ENCODE results near the gene LDB2.

Gene LDB2

DNA sequence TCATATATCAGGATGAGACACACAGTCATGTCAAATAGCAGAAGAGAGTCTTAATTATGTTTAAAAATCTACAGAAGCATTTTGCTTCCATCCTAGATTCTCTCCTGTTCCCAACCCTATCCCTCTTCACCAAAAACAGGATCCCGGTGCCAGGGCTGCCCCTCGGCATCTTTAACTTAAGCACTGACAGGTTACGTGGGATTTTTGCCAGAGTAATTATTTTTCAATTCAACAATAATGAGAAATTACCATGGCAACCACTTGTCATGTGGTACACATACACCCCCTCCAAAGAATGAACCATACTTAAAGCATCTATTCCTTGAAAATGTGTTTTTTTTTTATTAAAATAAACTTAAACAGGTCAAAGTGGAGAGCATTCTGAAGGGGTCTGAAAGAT, 130.6 kb downstream of the LDB2 start:
- no peak overlapping the region for H3K4me3 ChIP-seq
- H3K27ac ChIP-seq: no peak overlapping the region

DNA sequence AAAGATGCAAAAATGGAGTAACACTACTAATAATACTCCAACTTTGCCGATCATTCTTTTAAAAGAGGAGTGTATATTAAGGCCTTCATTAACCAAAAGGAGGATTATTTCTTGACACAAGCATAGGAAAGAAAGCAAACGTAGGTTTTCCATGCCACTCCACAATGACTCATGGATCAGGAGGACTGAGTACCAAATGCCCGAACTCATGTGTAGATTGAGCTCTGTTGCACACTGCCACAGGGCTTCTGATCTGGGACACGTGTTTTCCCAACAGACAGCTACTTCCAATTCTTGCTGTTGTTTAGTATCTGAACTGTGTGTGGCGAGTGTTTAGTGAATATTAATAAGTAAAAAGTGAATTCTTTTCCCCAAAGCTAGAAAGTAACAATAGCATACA, 131.2 kb downstream of the LDB2 start:
- Histone ChIP-seq H3K4me3 (no peak overlapping the region), H3K27ac (no peak overlapping the region)

GRCh38 chr4:16765546-16765945, 132.9 kb downstream of the LDB2 start:
- Histone ChIP-seq H3K4me3 (no peak overlapping the region), H3K27ac (no peak overlapping the region)

- Histone ChIP-seq H3K4me3 (no peak overlapping the region), H3K27ac (no peak overlapping the region)
Observed at GRCh38 chr4:16764622-16765021, 133.8 kb downstream of the LDB2 start.

- Histone ChIP-seq H3K27ac (no peak overlapping the region), H3K4me3 (no peak overlapping the region)
Observed at GRCh38 chr4:16760617-16761363, 137.7 kb downstream of the LDB2 start.

GRCh38 chr4:16759931-16760582, 138.4 kb downstream of the LDB2 start:
- Histone ChIP-seq H3K4me3 (no peak overlapping the region), H3K27ac (no peak overlapping the region)

DNA sequence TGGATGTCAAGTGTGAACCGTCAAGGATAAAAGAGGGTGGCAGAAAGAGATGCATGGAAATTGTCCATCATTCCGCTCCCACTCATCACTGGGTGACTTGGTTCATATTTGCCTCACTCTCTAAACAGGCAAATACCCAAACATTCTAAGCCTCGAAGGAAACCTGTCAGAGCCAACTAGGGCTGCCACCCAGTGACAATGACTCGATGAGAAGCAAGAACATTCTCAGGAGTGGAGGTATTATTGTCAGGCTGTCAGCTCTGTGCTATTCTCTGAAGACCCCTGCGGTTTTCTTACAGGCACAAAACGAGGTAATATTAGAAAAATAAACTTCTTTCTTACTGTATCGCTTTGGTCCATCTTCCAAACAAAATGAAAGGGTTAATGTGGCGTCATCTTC, 139.6 kb downstream of the LDB2 start:
- no peak overlapping the region for H3K27ac ChIP-seq
- H3K4me3 ChIP-seq: no peak overlapping the region

- no peak overlapping the region for H3K27ac ChIP-seq
- H3K4me3 ChIP-seq: no peak overlapping the region
Observed at GRCh38 chr4:16758255-16758654, 140.2 kb downstream of the LDB2 start.

DNA sequence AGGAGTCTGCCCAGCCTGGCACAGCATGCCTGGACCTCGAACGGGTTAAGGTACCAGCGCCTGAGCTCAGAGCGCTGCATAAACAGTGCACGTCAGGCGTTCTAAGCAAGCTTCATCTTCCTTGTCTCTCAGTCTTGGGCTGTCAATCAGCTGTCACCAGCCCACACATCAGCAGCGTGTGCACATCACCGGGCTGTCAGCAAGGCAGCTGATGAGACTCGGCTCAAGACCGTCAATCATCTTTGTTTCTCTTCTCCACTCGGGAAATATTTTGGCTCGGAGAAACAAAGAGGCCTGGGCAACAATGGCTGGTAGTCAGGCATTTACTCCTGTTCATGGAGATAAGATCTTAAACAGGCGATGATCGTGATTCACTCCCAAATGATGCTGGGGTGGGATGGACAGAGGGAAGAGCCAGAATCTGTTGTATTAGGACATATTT, 141.3 kb downstream of the LDB2 start:
- Histone ChIP-seq H3K4me3 (no peak overlapping the region), H3K27ac (no peak overlapping the region)

DNA sequence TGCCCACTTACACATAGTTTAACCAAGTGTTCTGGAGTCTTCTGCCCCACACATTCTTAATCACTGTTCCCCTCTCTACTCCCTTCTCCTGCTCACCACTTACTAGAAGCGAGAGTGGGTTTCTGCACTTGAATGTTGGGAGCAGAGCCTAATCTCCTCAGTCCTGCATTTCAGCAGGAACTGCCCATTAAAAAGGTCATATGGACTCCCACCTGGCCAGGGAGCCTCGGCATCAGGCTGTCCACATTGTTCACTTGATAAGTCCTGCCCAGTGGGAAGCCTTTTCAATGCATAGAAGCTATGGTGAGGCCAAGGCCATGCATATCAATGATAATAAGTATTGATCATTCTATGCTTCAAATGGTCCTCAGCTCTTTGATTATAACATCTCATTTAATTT, 144.3 kb downstream of the LDB2 start:
- Histone ChIP-seq H3K4me3 (no peak overlapping the region), H3K27ac (no peak overlapping the region)

- Histone ChIP-seq H3K27ac (no peak overlapping the region), H3K4me3 (no peak overlapping the region)
Observed at GRCh38 chr4:16752150-16752549, 146.3 kb downstream of the LDB2 start.

- H3K27ac ChIP-seq: no peak overlapping the region
- no peak overlapping the region for H3K4me3 ChIP-seq
Observed at GRCh38 chr4:16750882-16751642, 147.4 kb downstream of the LDB2 start.

- no peak overlapping the region for H3K27ac ChIP-seq
- H3K4me3 ChIP-seq: no peak overlapping the region
Observed at GRCh38 chr4:16750216-16750615, 148.2 kb downstream of the LDB2 start.

DNA sequence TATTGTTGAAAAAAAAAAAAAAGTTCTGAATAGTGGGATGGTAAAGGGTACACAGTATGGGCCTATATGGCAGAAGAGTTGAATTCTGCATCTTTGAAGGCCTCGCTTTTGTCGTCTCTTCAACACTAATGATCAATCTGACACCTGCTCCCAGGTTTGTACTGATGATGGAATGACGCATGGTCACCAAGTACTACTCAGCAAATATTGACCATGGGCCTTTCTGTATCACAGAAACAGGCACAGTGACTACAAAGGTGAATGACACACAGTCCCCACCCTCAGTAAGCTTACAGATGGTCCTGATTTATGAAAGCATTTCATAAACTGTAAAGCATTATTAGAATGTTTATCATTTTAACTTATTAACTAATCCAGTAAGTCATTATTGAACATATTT, 152.6 kb downstream of the LDB2 start:
- Histone ChIP-seq H3K4me3 (no peak overlapping the region), H3K27ac (no peak overlapping the region)

DNA sequence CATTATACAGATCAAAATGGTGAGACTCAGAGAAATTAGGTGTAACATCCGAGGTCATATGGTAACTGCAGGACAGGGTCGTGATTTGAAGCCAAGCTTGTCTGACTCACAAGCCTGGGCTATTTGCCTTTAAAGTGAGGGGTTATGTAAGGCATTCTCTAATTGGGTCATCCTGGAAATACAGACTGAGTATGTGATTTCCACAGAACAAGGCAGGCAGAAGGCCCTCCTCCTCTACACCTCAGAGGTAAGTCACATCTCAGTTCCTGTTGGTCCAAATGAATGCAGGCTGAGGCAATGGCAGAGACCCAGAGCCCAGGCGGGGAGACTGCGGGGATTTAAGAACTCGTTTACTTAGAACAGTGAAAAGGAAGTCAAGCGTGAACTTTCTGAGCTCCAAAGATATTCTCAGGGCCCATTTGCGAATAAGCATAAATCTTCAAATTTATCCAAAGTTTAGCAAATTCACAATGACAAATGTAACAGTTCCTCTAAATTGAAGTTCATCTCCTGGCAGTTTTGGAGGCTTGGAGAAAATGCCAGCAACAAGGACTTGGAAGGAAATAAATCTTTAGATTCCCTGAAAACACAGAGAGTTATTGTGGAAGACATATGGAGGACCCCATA, 153.3 kb downstream of the LDB2 start:
- Histone ChIP-seq H3K27ac (peak overlapping the region in 1 of 21 experiments; percentile 12), H3K4me3 (no peak overlapping the region)

DNA sequence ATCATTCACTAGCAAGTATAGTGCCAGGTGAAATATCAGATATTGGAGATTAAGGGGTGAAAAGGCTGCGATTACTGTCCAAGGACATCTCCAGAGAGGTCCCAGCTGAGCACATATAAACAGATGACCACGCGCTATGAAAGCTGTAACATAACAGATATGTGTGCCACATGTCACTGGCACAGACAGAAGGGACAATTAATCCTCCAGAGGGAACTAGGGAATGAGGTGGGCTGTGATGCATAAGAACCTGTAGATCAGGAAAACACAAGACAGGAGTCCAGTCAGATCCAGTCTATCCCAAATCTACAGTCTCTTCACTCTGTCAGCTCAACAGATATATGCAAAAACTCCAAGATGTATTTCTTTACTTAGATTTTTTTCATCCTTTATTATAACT, 157.2 kb downstream of the LDB2 start:
- no peak overlapping the region for H3K27ac ChIP-seq
- no peak overlapping the region for H3K4me3 ChIP-seq

DNA sequence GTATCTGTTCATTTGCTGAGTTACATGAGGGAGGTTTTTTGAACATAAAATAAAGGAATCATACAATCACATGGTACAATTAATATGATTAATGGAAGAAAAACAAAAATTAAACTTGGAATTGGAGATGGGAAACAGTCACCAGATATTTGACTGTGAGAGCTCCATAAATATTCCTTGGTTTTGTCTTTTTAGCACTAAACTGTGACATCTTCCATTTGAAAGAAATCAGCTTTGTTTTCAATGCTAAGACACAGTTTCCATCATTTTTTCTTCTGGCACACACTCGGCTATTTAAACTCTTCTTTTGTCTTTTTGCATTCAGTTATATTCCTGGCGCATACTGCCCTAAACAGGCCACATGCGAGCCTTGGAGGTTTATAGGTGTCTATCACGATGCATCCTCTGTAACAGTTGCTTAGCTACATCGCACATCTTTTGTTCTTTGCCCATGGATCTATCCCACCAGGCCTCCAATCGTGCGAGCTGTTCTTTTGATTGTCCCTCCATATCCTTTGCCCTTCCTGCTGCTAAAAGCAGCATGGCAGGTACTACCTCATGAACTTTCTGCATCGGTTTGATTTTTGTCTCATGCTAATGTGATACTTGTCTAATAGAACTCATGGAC, 158.3 kb downstream of the LDB2 start:
- no peak overlapping the region for H3K4me3 ChIP-seq

DNA sequence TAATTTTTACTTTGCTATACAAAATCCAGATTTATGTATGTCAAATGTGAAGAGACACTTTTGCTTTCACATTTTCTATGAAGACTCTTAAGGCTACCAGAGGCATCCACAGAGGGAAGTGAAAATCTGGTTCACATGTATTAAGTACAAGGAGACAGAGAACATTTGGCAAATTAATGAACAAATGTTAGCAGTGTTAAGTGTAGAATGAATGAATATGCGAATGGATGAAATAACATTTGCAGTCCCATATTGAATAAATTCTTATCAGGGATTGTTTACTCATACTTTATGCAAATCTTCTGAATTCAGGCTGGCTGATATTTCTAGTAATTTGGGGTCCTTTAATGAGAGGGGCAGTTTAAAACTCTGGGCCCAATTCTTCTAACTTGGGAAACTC, 159.9 kb downstream of the LDB2 start:
- H3K27ac ChIP-seq: no peak overlapping the region
- no peak overlapping the region for H3K4me3 ChIP-seq

More for the DNA sequence above, 158.3 kb downstream of the LDB2 start:
- H3K27ac ChIP-seq: no peak overlapping the region

DNA sequence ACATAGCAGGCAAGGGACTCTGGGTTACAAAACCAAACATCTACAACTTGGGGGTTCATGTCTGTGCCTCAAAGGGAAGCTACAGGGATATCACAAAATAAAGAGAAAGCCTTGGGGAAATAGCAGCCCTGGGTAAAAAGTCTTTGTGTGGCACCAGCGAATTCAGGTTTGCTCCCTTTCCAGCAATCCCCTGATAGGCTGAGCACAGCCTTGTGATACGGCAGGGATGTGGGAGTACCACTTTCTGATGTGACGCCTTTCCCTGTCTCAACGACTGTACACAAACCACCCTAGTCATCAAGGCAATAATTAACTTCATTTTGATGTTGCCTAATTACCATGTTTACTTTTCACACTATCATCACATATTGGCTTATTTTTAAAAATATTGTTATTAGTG, 164.9 kb downstream of the LDB2 start:
- Histone ChIP-seq H3K27ac (no peak overlapping the region), H3K4me3 (no peak overlapping the region)

DNA sequence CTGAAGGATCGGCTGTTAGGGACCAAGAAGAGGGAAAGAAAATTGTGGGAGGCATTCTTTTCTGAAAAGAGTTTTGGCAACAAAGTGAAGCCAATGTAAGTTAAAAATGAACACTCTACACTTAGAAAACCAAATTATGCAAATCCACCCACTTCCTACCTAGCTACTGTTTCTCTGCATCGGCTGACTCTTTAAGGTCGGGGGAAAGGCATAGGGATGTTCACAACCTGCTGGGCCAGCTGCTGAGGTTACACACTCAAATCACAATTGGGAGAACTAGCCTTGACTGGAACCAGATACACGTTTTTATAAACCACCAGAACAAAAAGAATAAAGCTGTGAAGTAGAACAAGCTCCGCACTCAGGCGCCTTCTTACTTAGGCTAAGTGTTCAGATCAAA, 165.7 kb downstream of the LDB2 start:
- H3K4me3 ChIP-seq: no peak overlapping the region
- H3K27ac ChIP-seq: no peak overlapping the region
